Gastroesophageal sphincter (tissue), 4 donors: Measurements from ENCODE around the gene EFNA3. TPM values are rescaled to one million over a fixed set of nuclear protein-coding genes. Genes with fewer than 3 reads are reported as not detected.

Source experiments
- ATAC-seq: fragments of 150-250 bp; one replicate; pipeline ENCODE4 v1.9.1; 2016; ENCODE audit warnings: mild to moderate bottlenecking, moderate library complexity
- H3K27ac ChIP-seq, 4 donors: fragments of 200-600 bp; sonication (generic) in 3 of 4; 1 replicate in 3 of 4; 2 replicates in 1 of 4; pipeline ENCODE4 v1.5.1; 2016 to 2019
- H3K27me3 ChIP-seq: fragments of 200-600 bp; sonication (generic); one replicate; pipeline ENCODE4 v1.5.1; 2019
- H3K36me3 ChIP-seq, 2 donors: fragments of 200-600 bp; sonication (generic); one replicate each; pipeline ENCODE4 v1.5.1; 2019; ENCODE audit warnings: control low read depth in 1 of 2
- H3K4me1 ChIP-seq, 3 donors: fragments of 200-600 bp; sonication (generic); 1 replicate in 2 of 3; 2 replicates in 1 of 3; pipeline ENCODE4 v1.5.1; 2016 to 2019; ENCODE audit warnings: control low read depth in 2 of 3
- H3K4me3 ChIP-seq, 2 donors: fragments of 200-600 bp; sonication (generic); one replicate each; pipeline ENCODE4 v1.5.1; 2019; ENCODE audit warnings: mild to moderate bottlenecking in 1 of 2, moderate library complexity in 1 of 2
- H3K9me3 ChIP-seq, 3 donors: fragments of 200-600 bp; sonication (generic); one replicate each; pipeline ENCODE4 v1.5.1; 2017 to 2019; ENCODE audit warnings: control low read depth in 2 of 3
- CTCF ChIP-seq, 4 experiments: fragments of 200-600 bp in 2 of 4; fragments of 450-650 bp in 2 of 4; sonication (generic) in 1 of 4; IDR thresholded peaks; one replicate each; pipeline ENCODE4 v1.5.1; 2017 to 2019; ENCODE audit warnings: antibody characterized with exemption in 4 of 4, mild to moderate bottlenecking in 2 of 4, moderate library complexity in 2 of 4
- EP300 ChIP-seq: sonication (generic); formaldehyde crosslinking; IDR thresholded peaks from one replicate; pipeline ENCODE4 v1.6.1; 2017; ENCODE audit warnings: antibody characterized with exemption, mild to moderate bottlenecking
- POLR2A ChIP-seq, 2 donors: fragments of 450-650 bp; IDR thresholded peaks; one replicate each; pipeline ENCODE4 v1.6.1; 2017; ENCODE audit warnings: antibody characterized with exemption in 2 of 2, mild to moderate bottlenecking in 2 of 2, moderate library complexity in 1 of 2
- POLR2AphosphoS5 ChIP-seq: sonication (generic); formaldehyde crosslinking; IDR thresholded peaks from one replicate; pipeline ENCODE4 v1.6.1; 2017; ENCODE audit warnings: antibody characterized with exemption
- WGBS, 2 donors: methylation state at CpG; one replicate each; pipeline ENCODE4 v1.1.5; 2018; ENCODE audit warnings: low coverage in 1 of 2; 5-methylcytosine and 5-hydroxymethylcytosine counted together
- total RNA-seq, 4 donors: library from RNA; depleted of rRNA; stranded (reverse); fragments of >200 nt; gene quantifications; one replicate each; pipeline ENCODE4 v1.1.0, GENCODE V29; 2016

Gene EFNA3
- total RNA-seq, 4 donors from 2014 or later, result 0.27 to 0.77 TPM; not detected in 2

DNA sequence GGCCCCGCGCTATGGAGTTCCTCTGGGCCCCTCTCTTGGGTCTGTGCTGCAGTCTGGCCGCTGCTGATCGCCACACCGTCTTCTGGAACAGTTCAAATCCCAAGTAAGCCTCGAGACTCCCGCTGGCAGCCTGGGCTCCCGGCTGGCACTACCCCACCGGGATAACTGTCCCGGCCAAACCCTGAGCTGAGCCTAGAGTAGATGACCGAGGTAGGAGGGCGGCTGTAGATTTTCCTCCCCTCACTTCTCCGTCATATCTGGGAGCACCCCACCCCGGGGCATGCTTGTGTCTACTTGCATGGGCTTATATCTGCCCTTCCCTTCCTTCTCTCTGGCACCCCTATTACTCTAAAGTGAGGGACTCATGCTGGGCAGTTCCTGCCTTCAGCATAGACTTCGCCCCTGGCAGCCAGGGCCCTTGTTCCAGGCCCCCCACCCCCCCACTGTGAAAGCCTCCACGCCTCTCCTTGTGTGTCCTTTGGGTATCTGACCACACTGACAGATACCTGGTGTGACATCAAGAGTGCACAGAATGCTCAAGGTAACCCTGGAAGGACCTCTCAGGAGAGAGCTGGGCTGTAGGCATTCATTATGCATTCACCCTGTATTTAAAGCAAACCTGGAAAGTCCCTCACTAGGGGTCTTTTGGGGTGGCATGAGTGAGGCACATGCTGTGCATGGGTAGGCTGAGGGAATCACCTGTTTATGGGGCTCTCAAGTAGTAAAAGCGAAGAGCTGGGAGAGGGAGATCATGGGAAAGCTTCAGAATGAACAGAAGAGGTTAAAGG, 49.5 kb downstream of the EFNA3 start:
- whole genome bisulfite sequencing, 2 donors, result 5 to 7% methylated on average over 5 to 6 of the region's 17 CpGs
- peaks cover 0 to 21% of the 10 kb centered on the region in 2 donors for H3K36me3 ChIP-seq
- ATAC-seq, result peak; percentile 0
- H3K4me3 ChIP-seq, result peak overlapping the region; percentile 55 to 83
- TF ChIP-seq CTCF (IDR thresholded peaks at IDR 0.05) (no peak), POLR2AphosphoS5 (no peak), POLR2A (IDR thresholded peaks at IDR 0.05) (no peak), EP300 (no peak)
- H3K27ac ChIP-seq, result peak overlapping the region; percentile 41 to 99 (median 88)
- H3K9me3 ChIP-seq, result no peaks in the 10 kb centered on the region
- no peaks in the 10 kb centered on the region for H3K27me3 ChIP-seq
- H3K4me1 ChIP-seq, result peaks cover 0 to 78% (median 30%) of the 10 kb centered on the region in 3 donors

GRCh38 chr1:155128755-155129473, 50.3 kb downstream of the EFNA3 start:
- TF ChIP-seq POLR2AphosphoS5 (peak; percentile 22), CTCF (IDR thresholded peaks at IDR 0.05) (no peak)
- Histone ChIP-seq H3K4me1 (peaks cover 0 to 85% (median 30%) of the 10 kb centered on the region in 3 donors), H3K36me3 (peaks cover 0 to 29% of the 10 kb centered on the region in 2 donors), H3K27ac (peak overlapping the region; percentile 41 to 99 (median 88)), H3K27me3 (no peaks in the 10 kb centered on the region), H3K4me3 (peak overlapping the region; percentile 55 to 83), H3K9me3 (no peaks in the 10 kb centered on the region)
- WGBS, 2 donors, result 17 to 20% methylated on average over 1 to 11 of the region's 14 CpGs
- no peak for ATAC-seq

- Histone ChIP-seq H3K9me3 (no peaks in the 10 kb centered on the region), H3K36me3 (peaks cover 0 to 36% of the 10 kb centered on the region in 2 donors), H3K27ac (peak overlapping the region; percentile 41 to 99 (median 88)), H3K27me3 (no peaks in the 10 kb centered on the region), H3K4me1 (peaks cover 0 to 98% (median 39%) of the 10 kb centered on the region in 3 donors), H3K4me3 (peak overlapping the region; percentile 55 to 83)
- TF ChIP-seq POLR2A (IDR thresholded peaks at IDR 0.05) (no peak), CTCF (IDR thresholded peaks at IDR 0.05) (no peak), POLR2AphosphoS5 (no peak), EP300 (no peak)
- WGBS, 2 donors, result 23 to 33% methylated on average over 3 to 6 of the region's 6 CpGs
- no peak for ATAC-seq
These were observed 51.8 kb downstream of the EFNA3 start for GRCh38 chr1:155130272-155131006.

- Histone ChIP-seq H3K4me1 (peaks cover 0 to 94% (median 31%) of the 10 kb centered on the region in 3 donors), H3K27me3 (no peaks in the 10 kb centered on the region), H3K9me3 (no peaks in the 10 kb centered on the region), H3K27ac (peak overlapping the region in 3 of 4 donors; percentile 84 to 99 (median 91)), H3K4me3 (peak overlapping the region in 1 of 2 donors; percentile 83), H3K36me3 (peaks cover 0 to 36% of the 10 kb centered on the region in 2 donors)
- 100% methylated on average over 2 of the region's 8 CpGs; no CpG with 5 or more reads in 1 of the 2 donors for whole genome bisulfite sequencing, 2 donors
- TF ChIP-seq POLR2AphosphoS5 (peak; percentile 28), POLR2A (IDR thresholded peaks at IDR 0.05) (no peak)
- no peak for ATAC-seq
These were observed 52.6 kb downstream of the EFNA3 start for GRCh38 chr1:155131285-155131684.

DNA sequence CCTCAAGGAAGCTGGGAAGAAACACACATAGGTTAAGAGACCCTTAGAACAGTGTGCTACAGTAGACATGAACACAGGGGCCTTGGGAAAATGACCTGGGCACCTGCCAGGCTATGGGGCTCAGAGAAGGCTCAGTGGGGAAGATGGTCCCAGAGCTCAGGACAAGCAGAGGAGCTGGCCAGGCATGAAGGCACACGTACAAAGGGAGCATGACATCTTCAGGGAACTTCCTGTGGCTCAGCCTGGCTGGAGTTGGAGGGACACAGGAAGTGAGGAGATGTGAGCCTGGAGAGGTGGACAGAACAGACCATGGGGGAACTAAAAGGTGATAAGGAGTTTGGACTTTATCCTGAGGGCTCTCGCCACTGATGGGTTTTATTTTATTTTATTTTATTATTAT, 53.2 kb downstream of the EFNA3 start:
- peaks cover 0 to 94% (median 28%) of the 10 kb centered on the region in 3 donors for H3K4me1 ChIP-seq
- no peak for ATAC-seq
- H3K36me3 ChIP-seq, result peaks cover 0 to 36% of the 10 kb centered on the region in 2 donors
- no peaks in the 10 kb centered on the region for H3K9me3 ChIP-seq
- no peaks in the 10 kb centered on the region for H3K27me3 ChIP-seq
- H3K4me3 ChIP-seq, result no peak overlapping the region
- H3K27ac ChIP-seq, result peak overlapping the region in 3 of 4 donors; percentile 84 to 99 (median 91)
- 58% methylated on average over 2 of the region's 2 CpGs; no CpG with 5 or more reads in 1 of the 2 donors for WGBS, 2 donors
- TF ChIP-seq POLR2AphosphoS5 (no peak), POLR2A (IDR thresholded peaks at IDR 0.05) (no peak), EP300 (no peak), CTCF (IDR thresholded peaks at IDR 0.05) (no peak)
